Ishikawa (cell line): ENCODE results near the gene ADCY5.

Source experiments
- CEBPB ChIP-seq: IDR thresholded peaks from 2 replicates; pipeline ENCODE4 v1.6.1; 2012
- CREB1 ChIP-seq: IDR thresholded peaks from 2 replicates; pipeline ENCODE4 v1.6.1; 2012; ENCODE audit warnings: low read depth
- EGR1 ChIP-seq: IDR thresholded peaks from 2 replicates; pipeline ENCODE4 v1.6.1; 2012
- EP300 ChIP-seq: IDR thresholded peaks from 2 replicates; pipeline ENCODE4 v1.6.1; 2012; ENCODE audit warnings: borderline replicate concordance
- FOXM1 ChIP-seq: IDR thresholded peaks from 2 replicates; pipeline ENCODE4 v1.6.1; 2012; ENCODE audit warnings: low read depth, borderline replicate concordance
- MAX ChIP-seq: IDR thresholded peaks from 2 replicates; pipeline ENCODE4 v1.6.1; 2012
- NFIC ChIP-seq: IDR thresholded peaks from 2 replicates; pipeline ENCODE4 v1.6.1; 2012
- RAD21 ChIP-seq: IDR thresholded peaks from 2 replicates; pipeline ENCODE4 v1.6.1; 2012; ENCODE audit warnings: low read depth
- REST ChIP-seq: IDR thresholded peaks from 2 replicates; pipeline ENCODE4 v1.6.1; 2012; ENCODE audit warnings: low read depth, mild to moderate bottlenecking
- TAF1 ChIP-seq: IDR thresholded peaks from 2 replicates; pipeline ENCODE4 v1.6.1; 2012; ENCODE audit warnings: low read depth, mild to moderate bottlenecking
- TCF12 ChIP-seq: IDR thresholded peaks from 2 replicates; pipeline ENCODE4 v1.6.1; 2012; ENCODE audit warnings: low read depth
- TEAD4 ChIP-seq: IDR thresholded peaks from 2 replicates; pipeline ENCODE4 v1.6.1; 2012
- USF1 ChIP-seq: IDR thresholded peaks from 2 replicates; pipeline ENCODE4 v1.6.1; 2012
- YY1 ChIP-seq: IDR thresholded peaks from 2 replicates; pipeline ENCODE4 v1.6.1; 2012; ENCODE audit warnings: low read depth
- ZBTB7A ChIP-seq: IDR thresholded peaks from 2 replicates; pipeline ENCODE4 v1.6.1; 2012; ENCODE audit warnings: low read depth

The ADCY5 gene

DNA sequence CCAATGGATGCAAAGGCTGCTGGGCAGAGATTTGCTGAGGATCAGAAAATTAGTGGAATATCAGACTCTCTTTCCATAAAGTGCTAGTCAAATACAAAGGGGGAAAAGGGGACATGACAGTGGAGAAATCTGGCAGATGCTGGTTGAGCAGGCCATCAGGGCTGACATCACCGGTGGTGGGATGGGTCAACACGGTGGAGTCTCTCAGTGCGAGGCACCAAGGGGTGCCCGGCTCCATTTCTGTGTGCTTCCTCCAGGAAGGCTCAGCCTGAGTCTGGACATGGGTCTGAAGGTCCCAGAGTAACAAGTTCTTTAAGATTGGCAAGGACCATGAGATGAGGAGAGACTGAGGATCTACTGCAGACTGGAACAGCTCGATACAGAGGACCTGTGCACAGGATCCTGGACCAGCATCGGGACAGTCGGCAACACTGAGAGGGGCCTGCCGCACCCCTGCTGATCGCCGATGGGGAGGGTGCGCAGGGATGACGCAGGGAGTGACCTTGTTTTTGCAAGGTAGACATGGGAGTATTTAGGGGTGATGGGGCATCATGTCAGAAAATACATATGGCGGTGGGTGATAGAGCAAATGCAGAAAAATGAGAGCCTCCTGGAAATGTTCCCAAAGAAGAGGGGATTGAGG lies 154.5 kb downstream of the ADCY5 start:
- TF ChIP-seq REST (no peak), EGR1 (no peak), TCF12 (no peak), EP300 (no peak), ZBTB7A (no peak), CEBPB (no peak), MAX (no peak)

DNA sequence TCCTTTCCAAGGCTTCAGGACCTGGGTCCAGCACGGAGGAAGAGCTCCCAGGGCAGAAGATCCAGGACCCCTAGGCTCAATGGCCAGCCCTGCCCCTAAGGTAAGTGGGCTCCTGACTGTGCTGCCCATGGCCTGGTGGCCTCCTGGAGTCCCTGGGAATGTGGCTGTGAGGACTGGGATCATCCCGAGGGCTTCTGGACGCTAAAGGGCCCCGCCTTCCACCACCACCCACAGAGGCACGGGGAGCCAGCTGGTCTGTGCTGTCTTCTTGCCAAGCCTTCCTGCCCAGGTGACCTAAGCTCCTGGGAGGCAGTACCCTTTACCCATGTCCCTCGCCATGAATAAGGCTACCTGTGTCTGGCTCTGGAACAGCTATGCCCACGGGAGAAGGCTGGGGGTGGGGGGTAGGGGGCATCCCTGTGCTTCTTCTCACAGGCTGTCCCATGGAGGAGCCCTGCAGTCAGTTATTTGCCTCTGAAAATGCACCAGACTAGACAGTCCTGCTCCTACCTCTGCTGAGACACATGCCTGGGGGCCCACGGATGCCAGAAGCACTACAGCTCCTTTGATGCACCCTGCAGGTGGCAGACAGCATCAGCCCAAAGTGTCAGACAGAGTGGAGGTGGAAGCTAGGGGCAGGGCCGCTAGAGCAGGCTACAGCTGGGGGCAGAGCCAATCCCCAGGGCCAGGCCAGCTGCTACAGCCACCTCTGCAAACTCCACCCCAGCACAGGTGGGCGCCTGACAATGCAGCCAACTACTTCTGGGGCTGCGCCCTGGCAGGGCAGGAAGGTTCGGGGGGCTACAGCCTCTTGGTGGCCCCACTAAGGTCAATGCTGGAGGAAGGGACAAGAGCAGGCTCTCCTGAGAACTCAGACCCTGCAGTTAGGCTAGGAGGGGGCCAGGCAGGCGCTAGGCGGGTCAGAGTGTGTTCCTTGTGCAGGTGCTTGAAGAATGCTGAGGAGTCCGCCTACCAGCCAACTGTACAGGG lies 156.3 kb downstream of the ADCY5 start:
- TF ChIP-seq USF1 (no peak), TAF1 (no peak), TCF12 (no peak), REST (no peak), EP300 (no peak), TEAD4 (no peak), NFIC (no peak), EGR1 (no peak), MAX (no peak), ZBTB7A (no peak), RAD21 (no peak), YY1 (no peak)

DNA sequence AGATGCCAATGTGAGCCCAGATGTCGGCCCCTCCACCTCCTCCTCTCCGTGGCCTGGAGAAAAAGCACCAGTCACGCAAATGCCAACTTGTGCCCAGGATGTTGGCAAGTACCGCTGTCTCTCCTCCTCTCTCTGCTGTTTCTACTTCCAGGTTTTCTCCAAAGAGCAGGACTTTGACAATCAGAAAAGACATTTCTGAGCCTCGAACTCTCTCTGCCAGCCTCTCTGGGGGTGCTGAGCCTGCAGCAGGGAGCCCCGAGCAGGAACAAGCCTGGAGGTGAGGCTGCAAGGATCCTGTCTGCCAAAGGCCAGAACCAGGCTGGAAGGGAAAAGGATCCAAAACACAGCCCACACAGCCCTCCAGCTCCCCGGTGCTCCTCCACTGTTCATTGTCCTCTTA lies 157.5 kb downstream of the ADCY5 start:
- no peak for TF ChIP-seq ZBTB7A
- no peak for TF ChIP-seq YY1
- TF ChIP-seq MAX, result no peak
- no peak for TF ChIP-seq REST
- TF ChIP-seq EP300, result no peak
- TF ChIP-seq EGR1, result no peak
- TF ChIP-seq CEBPB, result no peak

DNA sequence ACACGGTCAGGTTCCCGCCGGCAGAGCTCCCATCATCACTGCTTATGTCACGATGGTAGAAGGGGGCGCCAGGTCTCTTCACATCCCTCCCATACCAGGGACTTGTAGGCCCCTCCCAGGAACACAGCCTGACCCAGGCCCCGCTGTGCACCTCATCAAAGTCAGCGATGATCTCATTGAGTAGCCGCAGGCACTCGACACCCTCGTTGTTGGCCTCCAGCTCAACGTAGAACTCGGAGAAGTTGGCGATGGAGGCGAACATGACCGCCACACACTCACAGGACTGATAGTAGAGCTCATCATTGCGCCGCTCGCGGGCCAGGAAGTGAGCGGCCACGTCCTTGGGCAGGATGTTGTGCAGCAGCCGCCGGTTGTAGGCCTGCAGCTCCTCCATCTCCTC lies 157.9 kb downstream of the ADCY5 start:
- TF ChIP-seq ZBTB7A (no peak), MAX (no peak), TAF1 (no peak), EGR1 (no peak), YY1 (no peak), USF1 (no peak), FOXM1 (no peak), EP300 (no peak), REST (no peak), NFIC (no peak), CREB1 (no peak), CEBPB (no peak), TEAD4 (no peak), RAD21 (no peak), TCF12 (no peak)
